ENCODE data around the gene CEP128.

GRCh38 chr14:80988735-80989429 is 47.3 kb upstream of the CEP128 start:
- TF ChIP-seq CTCF (IDR thresholded peaks at IDR 0.05) (no peak), POLR2A (IDR thresholded peaks at IDR 0.05) (no peak), POLR2AphosphoS5 (IDR thresholded peaks at IDR 0.05) (no peak)

All from stomach (tissue), 4 donors.